ENCODE data around the gene RUNX2.

The RUNX2 gene

GRCh38 chr6:45509426-45509825 is 181.3 kb downstream of the RUNX2 start:
- Histone ChIP-seq H3K4ac (ENCODE audit: low read depth, low read length) (no peak overlapping the region), H3K36me3 (ENCODE audit: control insufficient read depth in 1 of 2, insufficient read depth in 2 of 2, low read length in 2 of 2) (no peaks in the 10 kb centered on the region), H3K23ac (ENCODE audit: low read length) (no peak overlapping the region), H2AFZ (ENCODE audit: insufficient read depth, low read length, poor library complexity) (no peak overlapping the region), H3K4me1 (ENCODE audit: control insufficient read depth in 1 of 2, insufficient read depth in 2 of 2, low read length in 2 of 2) (peaks cover 2 to 7% of the 10 kb centered on the region in 2 experiments), H2BK5ac (ENCODE audit: low read depth, low read length, poor library complexity) (no peak overlapping the region), H3K9ac (ENCODE audit: low read length) (no peak overlapping the region), H2BK120ac (ENCODE audit: insufficient read depth, low read length, poor library complexity) (no peak overlapping the region), H3K27ac (ENCODE audit: low read depth, low read length) (no peak overlapping the region), H3K4me2 (ENCODE audit: low read length) (no peak overlapping the region), H3K9me3 (ENCODE audit: insufficient read depth, low read depth, low read length) (no peaks in the 10 kb centered on the region), H3K4me3 (ENCODE audit: low read depth, low read length) (no peak overlapping the region), H3K27me3 (ENCODE audit: insufficient read depth, low read length) (no peaks in the 10 kb centered on the region), H4K8ac (ENCODE audit: low read depth, low read length) (no peak overlapping the region), H3K79me1 (ENCODE audit: low read length) (peaks cover 1% of the 10 kb centered on the region), H2AK5ac (ENCODE audit: low read length) (no peak overlapping the region), H3K18ac (ENCODE audit: low read length) (no peak overlapping the region), H4K91ac (ENCODE audit: low read depth, low read length) (no peak overlapping the region), H3K79me2 (ENCODE audit: control insufficient read depth, insufficient read depth, low read length, poor library complexity) (no peaks in the 10 kb centered on the region), H4K12ac (ENCODE audit: low read depth, low read length) (no peak overlapping the region), H3K14ac (ENCODE audit: low read length) (no peak overlapping the region), H2BK12ac (ENCODE audit: low read length) (no peak overlapping the region)
- WGBS (ENCODE audit: extremely low coverage, insufficient coverage, insufficient read length), result no CpG with 5 or more reads among the region's 4 CpGs
- no peak for DNase-seq

- no peaks in the 10 kb centered on the region for H3K9me3 ChIP-seq (ENCODE audit: insufficient read depth, low read depth, low read length)
- no peak overlapping the region for H3K18ac ChIP-seq (ENCODE audit: low read length)
- no peak overlapping the region for H4K12ac ChIP-seq (ENCODE audit: low read depth, low read length)
- H2AK5ac ChIP-seq (ENCODE audit: low read length), result no peak overlapping the region
- H3K27me3 ChIP-seq (ENCODE audit: insufficient read depth, low read length), result no peaks in the 10 kb centered on the region
- H3K9ac ChIP-seq (ENCODE audit: low read length), result no peak overlapping the region
- no peak overlapping the region for H3K4me2 ChIP-seq (ENCODE audit: low read length)
- H3K79me2 ChIP-seq (ENCODE audit: control insufficient read depth, insufficient read depth, low read length, poor library complexity), result no peaks in the 10 kb centered on the region
- H2AFZ ChIP-seq (ENCODE audit: insufficient read depth, low read length, poor library complexity), result no peak overlapping the region
- no peak overlapping the region for H2BK12ac ChIP-seq (ENCODE audit: low read length)
- no CpG with 5 or more reads among the region's 3 CpGs for WGBS (ENCODE audit: extremely low coverage, insufficient coverage, insufficient read length)
- H4K91ac ChIP-seq (ENCODE audit: low read depth, low read length), result no peak overlapping the region
- no peak overlapping the region for H3K4me3 ChIP-seq (ENCODE audit: low read depth, low read length)
- no peak overlapping the region for H2BK120ac ChIP-seq (ENCODE audit: insufficient read depth, low read length, poor library complexity)
- H4K8ac ChIP-seq (ENCODE audit: low read depth, low read length), result no peak overlapping the region
- H3K23ac ChIP-seq (ENCODE audit: low read length), result no peak overlapping the region
- H3K4ac ChIP-seq (ENCODE audit: low read depth, low read length), result no peak overlapping the region
- H3K4me1 ChIP-seq (ENCODE audit: control insufficient read depth in 1 of 2, insufficient read depth in 2 of 2, low read length in 2 of 2), result peaks cover 0 to 3% of the 10 kb centered on the region in 2 experiments
- DNase-seq, result no peak
- H2BK5ac ChIP-seq (ENCODE audit: low read depth, low read length, poor library complexity), result no peak overlapping the region
- H3K14ac ChIP-seq (ENCODE audit: low read length), result no peak overlapping the region
- no peaks in the 10 kb centered on the region for H3K79me1 ChIP-seq (ENCODE audit: low read length)
- H3K36me3 ChIP-seq (ENCODE audit: control insufficient read depth in 1 of 2, insufficient read depth in 2 of 2, low read length in 2 of 2), result no peaks in the 10 kb centered on the region
- no peak overlapping the region for H3K27ac ChIP-seq (ENCODE audit: low read depth, low read length)
Measured at GRCh38 chr6:45512717-45513116, 184.6 kb downstream of the RUNX2 start.

- H3K27ac ChIP-seq (ENCODE audit: low read depth, low read length), result no peak overlapping the region
- H2AFZ ChIP-seq (ENCODE audit: insufficient read depth, low read length, poor library complexity), result no peak overlapping the region
- no peak overlapping the region for H3K4me2 ChIP-seq (ENCODE audit: low read length)
- H3K4ac ChIP-seq (ENCODE audit: low read depth, low read length), result no peak overlapping the region
- no CpG with 5 or more reads among the region's 9 CpGs for WGBS (ENCODE audit: extremely low coverage, insufficient coverage, insufficient read length)
- H4K91ac ChIP-seq (ENCODE audit: low read depth, low read length), result no peak overlapping the region
- no peak overlapping the region for H3K4me3 ChIP-seq (ENCODE audit: low read depth, low read length)
- H3K79me1 ChIP-seq (ENCODE audit: low read length), result no peaks in the 10 kb centered on the region
- H3K79me2 ChIP-seq (ENCODE audit: control insufficient read depth, insufficient read depth, low read length, poor library complexity), result no peaks in the 10 kb centered on the region
- H3K23ac ChIP-seq (ENCODE audit: low read length), result no peak overlapping the region
- peaks cover 0 to 3% of the 10 kb centered on the region in 2 experiments for H3K4me1 ChIP-seq (ENCODE audit: control insufficient read depth in 1 of 2, insufficient read depth in 2 of 2, low read length in 2 of 2)
- H2BK12ac ChIP-seq (ENCODE audit: low read length), result no peak overlapping the region
- no peak overlapping the region for H2AK5ac ChIP-seq (ENCODE audit: low read length)
- H3K27me3 ChIP-seq (ENCODE audit: insufficient read depth, low read length), result no peaks in the 10 kb centered on the region
- no peak overlapping the region for H2BK120ac ChIP-seq (ENCODE audit: insufficient read depth, low read length, poor library complexity)
- no peaks in the 10 kb centered on the region for H3K36me3 ChIP-seq (ENCODE audit: control insufficient read depth in 1 of 2, insufficient read depth in 2 of 2, low read length in 2 of 2)
- no peak overlapping the region for H4K8ac ChIP-seq (ENCODE audit: low read depth, low read length)
- H4K12ac ChIP-seq (ENCODE audit: low read depth, low read length), result no peak overlapping the region
- no peak overlapping the region for H3K14ac ChIP-seq (ENCODE audit: low read length)
- H3K18ac ChIP-seq (ENCODE audit: low read length), result no peak overlapping the region
- DNase-seq, result no peak
- H3K9me3 ChIP-seq (ENCODE audit: insufficient read depth, low read depth, low read length), result no peaks in the 10 kb centered on the region
- no peak overlapping the region for H3K9ac ChIP-seq (ENCODE audit: low read length)
- no peak overlapping the region for H2BK5ac ChIP-seq (ENCODE audit: low read depth, low read length, poor library complexity)
Measured at GRCh38 chr6:45513213-45513618, 185.1 kb downstream of the RUNX2 start.

DNA sequence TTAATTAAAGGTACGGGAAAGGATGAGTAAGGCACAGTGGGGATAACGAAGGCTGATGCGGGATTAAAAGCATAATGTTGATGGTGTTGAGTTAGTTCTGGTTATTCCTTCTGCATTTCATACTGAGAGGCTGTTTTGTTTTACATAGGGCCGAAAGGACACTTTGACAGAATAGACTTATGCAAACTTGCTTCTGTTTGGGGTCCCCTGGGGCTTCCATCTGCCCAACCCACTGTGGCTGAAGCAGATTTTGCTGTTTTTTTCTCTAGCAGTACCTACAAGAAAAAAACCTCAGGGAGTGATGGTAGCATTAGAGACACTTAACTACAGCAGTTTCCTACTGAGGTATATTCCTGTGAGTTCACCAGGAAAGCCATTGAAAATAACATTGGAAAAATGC is 185.7 kb downstream of the RUNX2 start:
- H2AK5ac ChIP-seq (ENCODE audit: low read length), result no peak overlapping the region
- H3K4me2 ChIP-seq (ENCODE audit: low read length), result no peak overlapping the region
- no peak overlapping the region for H4K8ac ChIP-seq (ENCODE audit: low read depth, low read length)
- no peak overlapping the region for H4K12ac ChIP-seq (ENCODE audit: low read depth, low read length)
- no peak overlapping the region for H2BK120ac ChIP-seq (ENCODE audit: insufficient read depth, low read length, poor library complexity)
- H3K4me3 ChIP-seq (ENCODE audit: low read depth, low read length), result no peak overlapping the region
- H3K79me1 ChIP-seq (ENCODE audit: low read length), result no peaks in the 10 kb centered on the region
- no peak overlapping the region for H3K18ac ChIP-seq (ENCODE audit: low read length)
- H3K36me3 ChIP-seq (ENCODE audit: control insufficient read depth in 1 of 2, insufficient read depth in 2 of 2, low read length in 2 of 2), result no peaks in the 10 kb centered on the region
- no peak overlapping the region for H3K23ac ChIP-seq (ENCODE audit: low read length)
- no peak overlapping the region for H2BK5ac ChIP-seq (ENCODE audit: low read depth, low read length, poor library complexity)
- H3K79me2 ChIP-seq (ENCODE audit: control insufficient read depth, insufficient read depth, low read length, poor library complexity), result no peaks in the 10 kb centered on the region
- no peak overlapping the region for H3K14ac ChIP-seq (ENCODE audit: low read length)
- no peak overlapping the region for H4K91ac ChIP-seq (ENCODE audit: low read depth, low read length)
- no peak for DNase-seq
- no peak overlapping the region for H3K4ac ChIP-seq (ENCODE audit: low read depth, low read length)
- no peak overlapping the region for H2AFZ ChIP-seq (ENCODE audit: insufficient read depth, low read length, poor library complexity)
- no peak overlapping the region for H2BK12ac ChIP-seq (ENCODE audit: low read length)
- H3K9ac ChIP-seq (ENCODE audit: low read length), result no peak overlapping the region
- no peaks in the 10 kb centered on the region for H3K9me3 ChIP-seq (ENCODE audit: insufficient read depth, low read depth, low read length)
- WGBS (ENCODE audit: extremely low coverage, insufficient coverage, insufficient read length), result no CpG with 5 or more reads among the region's 4 CpGs
- H3K27me3 ChIP-seq (ENCODE audit: insufficient read depth, low read length), result no peaks in the 10 kb centered on the region
- no peak overlapping the region for H3K27ac ChIP-seq (ENCODE audit: low read depth, low read length)
- H3K4me1 ChIP-seq (ENCODE audit: control insufficient read depth in 1 of 2, insufficient read depth in 2 of 2, low read length in 2 of 2), result peaks cover 0 to 3% of the 10 kb centered on the region in 2 experiments

All from trophoblast cell (in vitro differentiated cells and primary cell).